NCI-H2171 treated with DMSO at 0.1 percent for 48 hours (cell line): ENCODE results near the gene ARF1.

ENCODE experiments used
- DNase-seq: peaks from one replicate; lab custom pipeline; 2025; lab: John Stamatoyannopoulos, UW

The ARF1 gene

DNA sequence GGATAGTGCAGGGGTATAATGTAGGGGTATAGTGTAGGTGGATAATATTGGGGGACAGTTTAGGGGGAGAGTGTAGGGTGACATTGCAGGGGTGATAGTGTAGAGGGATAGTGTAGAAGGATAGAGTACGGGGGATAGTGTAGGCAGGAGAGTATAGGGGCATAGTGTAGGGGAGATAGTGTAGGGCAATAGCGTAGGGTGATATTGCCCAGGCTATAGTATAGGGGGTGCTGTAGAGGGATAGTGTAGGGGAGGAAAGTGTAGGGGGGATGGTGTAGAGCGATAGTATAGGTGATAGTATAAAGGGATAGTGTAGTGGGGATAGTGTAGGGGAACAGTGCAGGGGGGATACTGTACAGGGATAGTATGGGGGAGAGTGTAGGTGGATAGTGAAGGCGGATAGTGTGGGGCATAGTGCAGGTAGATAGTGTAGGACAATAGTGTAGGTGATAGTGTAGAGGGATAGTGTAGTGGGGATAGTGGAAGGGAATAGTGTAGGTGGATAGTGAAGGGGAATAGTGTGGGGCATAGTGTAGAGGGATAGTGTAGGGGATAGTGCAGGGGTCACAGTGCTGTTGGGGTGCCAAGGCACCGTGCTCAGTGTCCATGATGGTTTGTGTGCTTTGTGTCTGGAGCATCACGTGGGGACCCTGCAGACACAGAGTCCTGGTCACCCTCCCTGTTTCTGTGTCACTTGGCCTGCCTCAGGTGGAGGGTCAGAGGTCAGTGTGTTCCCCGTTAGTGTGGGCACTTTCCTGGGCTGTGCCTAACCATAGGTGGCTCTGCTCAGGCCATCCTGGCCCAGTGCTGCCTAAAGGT is 10.5 kb upstream of the ARF1 start:
- DNase-seq = no peak

DNA sequence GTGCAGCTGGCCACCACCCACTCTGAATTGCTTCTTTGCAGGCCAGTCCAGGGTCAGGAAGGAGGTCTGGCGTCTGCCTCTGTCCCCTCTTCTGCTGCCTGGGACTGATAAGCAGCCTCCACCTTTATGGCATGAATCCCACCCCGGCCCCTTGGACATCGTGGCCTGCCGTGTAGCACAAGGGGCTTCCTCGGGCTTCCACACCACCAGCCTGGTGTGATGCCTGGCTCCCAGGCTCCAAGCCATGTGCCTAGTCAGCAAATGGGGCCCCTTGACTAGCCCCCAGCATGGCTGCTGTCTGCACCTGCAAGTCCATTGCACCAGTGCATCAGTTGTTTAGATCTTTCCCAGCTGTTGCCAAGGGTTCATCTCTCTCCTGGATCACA is 9.9 kb upstream of the ARF1 start:
- DNase-seq = no peak

DNA sequence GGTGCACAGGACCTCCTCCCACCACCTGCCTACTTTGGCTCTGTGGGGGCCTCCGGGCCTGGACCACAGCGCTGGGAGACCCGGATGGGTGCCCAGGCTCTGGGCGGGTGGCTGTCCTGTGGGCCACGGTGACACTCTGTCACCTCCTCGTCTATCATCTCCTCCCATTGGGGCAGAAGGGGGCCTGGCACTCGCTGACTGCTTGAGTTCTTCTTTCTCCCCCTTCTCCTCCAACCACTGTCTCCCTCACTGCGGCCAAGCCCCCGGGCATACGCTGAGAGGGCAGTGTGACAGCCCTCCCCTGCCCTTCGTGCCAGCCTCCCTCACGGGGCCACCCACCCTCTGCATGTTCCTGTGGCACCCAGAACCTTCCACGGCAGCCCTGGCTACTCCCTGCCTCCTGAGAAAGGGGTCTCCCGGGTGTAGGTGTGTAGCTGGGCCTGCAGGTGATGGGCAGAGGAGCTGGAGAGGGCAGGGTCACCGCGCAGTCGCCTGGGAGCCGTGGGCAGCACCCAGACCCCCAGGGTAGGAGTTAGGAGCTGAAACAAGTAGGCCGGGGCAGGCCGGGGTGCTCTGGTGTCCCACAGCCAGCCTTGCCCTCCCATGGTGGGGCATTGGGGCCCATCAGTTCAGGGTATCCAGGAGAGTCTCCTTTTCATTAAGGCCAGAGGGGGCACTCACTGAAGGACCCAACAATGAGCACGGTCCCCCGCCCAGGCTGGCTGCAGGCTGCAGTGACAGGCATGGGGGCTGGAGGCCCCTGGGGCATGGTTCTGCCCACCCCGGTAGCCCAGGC is 9.2 kb upstream of the ARF1 start:
- no peak for DNase-seq

DNA sequence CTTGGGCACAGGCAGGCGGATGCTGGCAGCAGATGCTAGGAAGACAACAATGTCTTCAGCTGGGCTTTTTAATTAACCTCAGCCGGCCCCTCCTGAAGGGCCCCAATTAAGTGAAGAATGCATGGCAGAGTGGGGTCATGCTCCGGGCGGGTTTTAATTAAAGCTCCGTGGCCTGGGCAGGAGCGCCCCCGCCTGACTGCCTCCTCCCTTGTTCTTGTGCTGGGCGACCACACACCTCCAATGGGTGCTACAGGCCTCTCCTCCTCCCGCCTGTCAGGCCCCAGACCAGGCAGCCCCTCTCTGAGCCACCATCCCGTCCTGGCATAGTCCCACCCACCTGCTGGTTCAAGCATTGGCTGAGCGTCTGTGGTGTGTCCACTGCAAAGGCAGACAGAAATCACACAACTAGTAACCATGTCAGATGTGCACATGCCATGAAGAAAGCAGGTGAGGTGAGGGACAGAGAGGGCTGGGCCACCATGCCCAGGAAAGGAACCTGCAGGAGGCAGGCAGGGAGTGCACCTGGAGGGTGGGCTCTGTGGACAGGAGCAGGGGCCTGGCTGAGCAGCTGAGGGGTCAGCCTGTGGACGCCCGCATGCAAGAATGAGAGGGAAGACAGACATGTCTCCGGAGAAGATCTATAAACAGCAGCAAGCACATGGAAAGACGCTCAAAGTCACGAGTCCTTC is 8.5 kb upstream of the ARF1 start:
- DNase-seq = no peak

DNA sequence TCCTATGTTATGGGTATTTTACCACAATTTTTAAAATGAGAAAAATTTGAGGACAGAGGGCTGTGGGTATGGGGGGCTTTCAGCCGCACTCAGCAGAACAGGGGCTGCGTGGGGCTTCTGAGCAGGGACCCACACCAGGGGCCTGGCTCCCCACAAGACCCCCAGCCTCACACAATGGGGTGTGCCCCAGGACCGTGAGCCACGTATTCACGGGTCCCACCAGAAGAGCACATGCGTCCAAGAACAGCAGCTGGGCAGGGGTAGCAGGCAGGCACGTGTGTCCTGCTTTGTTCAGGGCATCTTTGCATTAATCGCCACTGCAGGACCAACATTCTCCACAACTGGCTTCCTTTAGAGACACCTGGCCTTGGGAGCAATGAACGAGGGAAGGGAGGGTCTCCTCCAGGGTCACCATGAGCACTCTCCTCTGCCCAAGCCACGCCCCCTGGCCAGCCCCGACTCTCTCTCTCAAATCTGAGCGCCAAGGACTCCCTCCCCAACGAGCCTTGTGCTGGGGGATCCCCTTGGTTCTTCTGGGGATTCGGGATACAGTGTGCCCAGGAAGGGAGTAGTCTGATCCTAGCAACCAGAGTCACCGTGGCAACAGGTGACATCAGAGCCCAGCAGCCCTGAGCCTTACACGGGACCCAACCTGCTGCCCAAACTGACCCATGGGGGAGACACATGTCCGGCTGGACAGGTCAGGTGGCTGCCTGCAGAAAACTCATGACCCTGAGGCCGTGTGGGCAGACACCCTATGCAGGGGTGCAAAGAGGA is 7.4 kb upstream of the ARF1 start:
- no peak for DNase-seq

DNA sequence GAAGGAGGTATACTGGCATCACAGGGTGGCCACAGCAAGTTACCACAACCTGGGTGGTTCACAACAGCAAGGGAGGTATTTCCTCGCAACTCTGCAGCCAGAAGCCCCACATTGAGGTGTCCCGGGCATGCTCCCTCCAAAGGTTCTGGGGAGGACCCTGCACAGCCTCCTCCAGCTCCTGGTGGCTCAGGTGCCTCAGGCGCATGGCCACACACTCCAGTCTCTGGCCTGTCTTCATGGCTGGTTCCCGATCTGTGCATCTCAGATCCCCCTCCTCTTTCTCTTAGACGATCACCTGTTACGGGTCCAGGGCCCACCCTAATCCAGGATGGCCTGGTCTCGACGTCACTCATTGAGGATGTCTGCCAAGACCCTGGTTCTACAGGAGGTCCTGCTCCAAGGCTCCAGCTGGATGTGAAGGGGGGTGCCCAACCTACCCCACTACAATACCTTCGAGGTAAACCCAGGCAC is 6.7 kb upstream of the ARF1 start:
- DNase-seq = no peak

DNA sequence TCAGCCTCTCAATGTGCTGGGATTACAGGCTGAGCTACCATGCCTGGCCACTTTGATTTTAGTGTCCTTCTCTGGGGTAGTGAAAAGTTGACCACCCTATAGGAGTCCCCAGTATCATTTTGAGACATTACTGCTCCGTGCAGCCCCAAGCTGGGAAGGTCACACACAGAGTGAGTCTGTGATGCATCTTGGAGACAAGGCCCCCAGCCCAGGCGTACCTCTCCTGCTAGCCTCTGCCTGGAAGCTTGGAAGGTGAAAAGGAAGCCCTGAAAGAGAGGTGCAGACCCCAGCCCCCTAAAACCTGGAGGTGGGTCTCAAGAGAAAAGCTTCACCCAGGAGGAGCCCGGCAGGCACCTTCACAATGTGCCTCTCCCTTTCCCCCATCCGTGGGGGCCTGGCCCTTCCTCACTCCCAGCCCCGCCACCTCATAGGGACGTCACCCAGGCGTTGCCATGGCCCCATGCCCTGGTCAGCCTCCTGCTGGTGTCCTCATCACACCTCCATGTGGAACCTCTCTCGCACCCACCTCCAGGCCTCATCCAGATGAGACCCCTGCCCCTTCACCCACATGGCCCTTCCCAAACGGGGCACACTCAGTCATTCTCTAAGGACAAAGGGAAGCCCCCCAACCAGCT is 5.6 kb upstream of the ARF1 start:
- no peak for DNase-seq

DNA sequence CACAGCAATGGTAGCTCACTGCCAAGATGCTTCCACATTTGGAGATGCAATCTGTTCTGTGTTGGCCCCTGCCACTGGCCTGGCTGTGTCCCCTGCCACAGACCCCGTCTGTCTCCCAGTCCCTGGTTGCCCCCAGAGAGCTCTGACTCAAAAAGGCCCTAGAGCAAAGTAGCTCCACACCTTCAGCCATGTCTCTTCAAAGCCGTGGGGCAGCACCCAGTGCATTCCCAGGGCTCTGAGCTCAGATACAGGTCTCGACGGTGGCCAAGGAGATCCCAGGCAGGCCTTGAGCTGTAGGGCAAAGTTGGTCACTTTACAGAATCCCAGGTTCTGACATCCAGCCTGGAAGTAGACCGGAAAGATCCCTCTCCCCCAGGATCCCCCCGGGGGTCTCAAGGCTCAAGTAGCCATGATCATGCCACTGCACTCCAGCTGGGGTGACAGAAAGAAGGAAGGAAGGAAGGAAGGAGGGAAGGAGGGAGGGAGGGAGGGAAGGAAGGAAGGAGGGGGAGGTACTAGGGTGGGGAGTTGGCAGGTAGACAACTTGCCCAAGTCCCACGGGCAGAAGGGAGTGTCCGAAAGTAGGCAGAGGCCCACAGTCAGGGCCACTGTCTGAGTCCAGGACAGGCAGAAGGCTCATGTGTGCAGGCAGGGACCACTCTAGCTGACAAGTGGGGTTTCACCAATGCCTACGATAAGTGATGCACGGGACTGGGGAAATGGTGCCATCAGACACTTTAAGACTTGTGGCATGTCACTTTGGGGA is 4.8 kb upstream of the ARF1 start:
- no peak for DNase-seq

DNA sequence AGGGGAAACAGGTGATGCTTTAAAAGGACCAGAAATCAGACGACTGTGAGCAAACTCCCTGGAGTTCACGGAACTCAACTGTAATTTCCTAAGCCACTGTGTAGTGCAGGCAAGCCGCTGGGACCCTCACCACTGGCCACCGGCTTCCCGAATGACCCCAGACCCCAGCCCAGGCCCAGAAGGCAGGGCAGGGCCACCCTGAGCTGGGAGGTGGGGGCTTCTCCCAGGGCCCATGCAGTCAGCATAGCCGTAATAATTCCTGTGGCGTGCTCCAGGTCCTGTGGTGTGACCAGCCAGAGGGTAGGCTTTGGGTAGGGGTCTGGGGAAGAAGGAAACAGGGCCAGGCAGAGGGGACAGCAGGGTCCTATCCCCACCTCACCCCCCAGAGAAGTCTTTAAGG is 3.5 kb upstream of the ARF1 start:
- DNase-seq = no peak

DNA sequence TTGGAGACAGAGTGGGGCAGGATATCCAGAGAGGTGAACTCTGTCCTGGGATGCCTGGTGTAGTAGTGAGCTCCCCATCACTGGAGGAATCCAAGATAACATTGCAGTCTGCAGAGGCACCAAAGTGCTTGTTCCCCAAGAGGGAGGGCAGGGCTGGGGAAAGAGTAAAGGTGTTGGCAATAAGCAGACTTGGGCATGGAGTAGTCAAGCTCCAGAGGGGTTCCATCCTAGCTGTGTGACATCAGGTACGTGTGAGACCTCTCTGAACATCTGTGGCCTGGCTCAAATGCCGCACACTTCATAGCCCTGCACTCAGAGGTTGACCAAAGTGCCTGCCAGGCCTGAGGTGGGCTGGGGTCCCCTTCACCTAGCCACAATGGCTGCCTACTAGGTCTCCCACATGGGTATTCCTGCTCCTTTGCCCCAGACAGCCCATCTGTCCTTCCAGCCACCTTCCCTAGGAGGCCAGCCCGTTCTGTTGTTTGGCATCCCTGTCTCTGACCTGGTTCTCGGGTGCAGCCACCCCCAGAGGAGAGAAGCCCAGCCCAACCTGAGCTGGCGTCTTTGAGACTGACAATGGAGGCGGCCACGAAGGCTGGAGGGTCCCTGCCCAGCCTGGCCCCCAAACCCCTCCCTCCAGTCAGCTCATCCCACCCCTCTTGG is 2.8 kb upstream of the ARF1 start:
- no peak for DNase-seq

DNA sequence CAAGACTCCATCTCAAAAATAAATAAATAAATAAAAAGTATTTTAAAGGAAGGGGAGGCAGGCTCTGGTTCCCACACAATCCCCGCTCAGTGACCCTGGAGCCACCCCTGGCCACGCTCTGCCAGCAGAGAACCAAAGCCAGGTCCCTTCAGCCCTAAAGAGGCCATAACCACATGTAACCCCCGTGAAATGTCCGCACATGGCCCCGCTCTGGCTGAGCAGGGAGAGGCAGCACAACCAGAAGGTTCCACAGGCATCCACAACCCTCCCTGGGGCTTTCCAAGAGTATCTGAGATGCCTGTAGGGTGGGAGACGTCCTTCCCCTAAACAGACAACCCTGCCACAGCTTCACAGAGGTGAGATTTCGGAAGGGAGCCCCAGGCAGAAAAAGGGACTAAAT is 1.4 kb upstream of the ARF1 start:
- DNase-seq = no peak

DNA sequence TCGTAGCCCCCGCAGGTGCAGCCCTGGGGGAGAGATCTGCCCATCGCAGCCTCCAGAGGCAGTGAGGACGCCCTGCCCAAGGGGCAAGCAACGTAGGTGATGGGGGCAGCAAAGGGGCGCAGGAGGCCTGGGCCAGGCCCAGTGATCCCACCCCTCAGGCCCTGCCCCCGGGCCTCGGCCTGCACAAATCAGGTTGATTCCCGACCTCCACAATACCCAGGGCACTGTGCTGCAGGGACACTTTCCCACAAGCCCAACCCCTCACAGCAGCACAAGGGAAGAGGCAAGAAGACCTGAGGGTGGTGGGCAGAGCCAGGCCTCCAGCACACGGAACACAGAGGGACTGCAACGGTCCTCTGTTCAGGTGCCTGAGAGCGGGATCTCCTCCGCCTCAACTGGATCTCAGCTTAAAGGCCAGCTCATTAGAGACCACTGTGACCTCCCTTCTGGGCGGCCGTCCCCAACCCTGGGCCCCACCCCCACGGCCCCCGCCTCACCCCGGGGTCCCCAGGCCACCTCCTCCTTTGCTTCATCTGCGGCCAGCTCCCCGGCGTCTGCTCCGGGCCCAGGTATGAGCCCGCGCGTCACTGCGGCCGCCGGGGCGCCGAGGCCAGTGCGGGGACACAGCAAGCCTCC is 812 bp upstream of the ARF1 start:
- DNase-seq = no peak

DNA sequence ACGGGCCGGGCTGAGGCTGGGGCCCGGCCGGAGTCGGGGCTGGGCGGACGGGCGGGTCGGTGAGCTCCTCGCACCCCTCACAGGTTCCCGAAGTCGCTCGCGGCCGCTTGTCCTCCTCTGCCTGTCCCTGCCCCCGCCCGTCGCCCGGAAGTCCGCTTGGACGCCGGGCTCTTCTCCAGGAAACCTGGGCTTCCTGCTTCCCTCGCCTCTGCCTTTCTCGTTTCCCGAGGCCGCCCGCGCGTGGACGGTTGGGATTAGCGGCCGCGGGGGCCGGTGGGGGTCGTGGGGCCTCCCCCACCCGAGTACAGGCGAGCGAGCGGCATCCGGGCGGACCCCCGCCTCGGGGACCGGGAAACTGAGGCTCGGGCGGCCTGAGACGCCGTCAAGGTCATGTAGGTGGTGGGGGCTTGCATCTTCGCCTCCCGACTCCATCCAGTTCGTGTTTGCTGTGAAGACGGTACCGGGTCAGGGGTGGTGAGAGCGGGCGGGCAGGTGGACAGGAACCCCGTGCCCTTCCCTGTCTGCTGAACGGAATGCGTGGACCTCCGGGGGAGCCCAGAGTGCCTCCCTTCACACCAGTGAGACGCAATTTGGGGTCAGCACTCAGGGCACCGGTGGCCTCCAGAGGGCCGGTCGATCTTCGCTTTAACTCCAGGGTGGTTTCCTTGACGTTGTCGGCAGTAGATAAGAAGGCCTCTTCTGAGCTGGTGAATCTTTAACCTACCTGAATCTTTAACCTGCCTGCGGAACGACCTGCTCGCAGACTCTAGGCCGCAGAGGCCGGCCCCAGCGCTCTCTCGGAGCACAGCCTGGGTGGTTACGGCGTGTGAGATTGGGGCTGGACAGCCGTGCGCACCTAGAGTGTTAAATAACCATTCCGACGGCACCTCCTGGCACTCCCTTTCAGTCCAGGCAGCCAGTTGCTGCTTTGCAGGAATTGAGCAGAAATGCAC is 686 bp downstream of the ARF1 start:
- no peak for DNase-seq

DNA sequence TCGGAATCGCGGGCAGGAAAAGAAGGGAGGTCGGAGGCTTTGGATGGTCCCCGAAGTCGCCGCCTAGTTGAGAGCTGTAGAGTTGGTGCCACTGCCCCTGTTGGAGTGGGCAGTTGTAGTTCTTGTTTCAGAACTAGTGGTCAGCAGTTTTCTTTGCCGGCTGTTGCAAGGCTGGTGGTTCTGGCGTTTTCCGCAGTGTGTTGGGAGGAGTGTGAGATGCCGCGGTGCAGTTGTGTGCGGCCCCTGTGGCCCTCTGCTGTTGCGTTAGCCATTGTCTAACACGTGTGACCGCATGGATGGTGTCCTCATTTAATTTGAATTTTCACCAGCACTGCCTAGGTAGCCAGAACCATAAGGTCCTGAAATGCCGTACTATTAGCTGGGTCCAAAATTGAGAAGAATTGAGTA is 1.4 kb downstream of the ARF1 start:
- no peak for DNase-seq

DNA sequence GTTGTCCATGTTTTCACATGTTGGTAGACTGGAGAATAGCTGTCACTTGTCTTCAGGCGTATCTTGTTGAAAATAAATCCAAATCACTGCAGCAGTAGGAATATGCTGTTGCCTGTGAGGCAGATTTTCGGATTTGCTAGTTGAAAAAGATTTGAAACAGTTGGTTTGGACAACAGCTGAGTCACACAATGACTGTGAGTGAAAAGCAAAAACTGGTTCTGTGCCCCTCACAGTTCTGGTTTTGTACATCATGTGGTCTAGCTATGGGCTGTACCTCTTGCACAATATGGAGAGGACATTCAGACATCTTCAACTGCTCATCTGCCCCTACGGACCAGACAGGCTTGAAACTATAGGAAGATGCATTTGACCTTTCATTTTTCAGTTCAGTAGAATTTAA is 1.8 kb downstream of the ARF1 start:
- no peak for DNase-seq

DNA sequence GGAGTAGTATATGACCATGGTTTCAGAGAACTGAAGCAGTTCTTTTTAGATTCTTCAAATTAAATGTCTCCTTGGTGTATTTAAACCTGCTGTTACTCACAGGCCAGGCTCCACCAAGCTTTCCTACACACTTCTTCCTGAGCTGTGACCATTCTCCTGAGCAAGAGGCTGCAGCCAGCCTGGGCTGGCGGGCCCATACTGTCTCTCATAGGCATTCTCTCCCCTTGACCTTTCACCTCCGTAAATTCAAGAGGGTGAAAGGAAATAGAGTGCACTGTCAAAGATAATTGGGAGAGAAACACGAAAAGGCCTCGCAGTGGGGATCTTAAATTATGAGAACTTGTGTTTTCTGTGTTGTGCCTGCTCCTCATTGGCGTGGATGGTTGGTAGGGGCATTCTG is 2.3 kb downstream of the ARF1 start:
- no peak for DNase-seq

DNA sequence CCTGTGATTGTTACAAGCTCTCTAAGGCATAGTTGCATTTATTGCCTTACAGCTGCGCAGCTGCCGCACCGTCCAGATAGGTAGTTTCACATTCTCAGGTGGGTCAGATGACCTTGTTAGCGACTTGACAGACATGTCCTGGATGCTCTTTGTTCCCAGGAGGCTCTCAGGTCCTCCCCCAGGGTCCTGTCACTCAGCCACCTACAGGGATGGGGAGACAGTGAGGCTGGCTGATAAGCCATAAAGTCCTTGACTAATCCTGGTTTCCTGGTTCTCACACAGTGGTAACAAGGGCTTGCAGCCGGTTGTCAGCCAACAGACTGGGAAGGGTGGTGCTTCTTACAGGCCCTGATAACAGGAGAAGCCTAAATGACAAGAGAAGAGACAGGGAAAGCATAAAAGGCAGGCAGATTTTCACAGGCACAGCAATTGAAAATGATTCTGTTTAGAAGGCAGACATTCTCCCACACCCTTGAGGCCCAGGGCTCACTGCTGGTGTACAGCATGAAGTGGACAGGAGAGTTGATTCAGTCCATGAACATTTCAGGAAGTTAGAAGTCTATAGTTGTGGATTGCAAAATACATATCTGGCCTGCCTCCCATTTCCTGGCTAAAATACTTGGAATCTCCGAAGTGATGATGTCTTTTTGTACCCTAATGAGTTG is 2.9 kb downstream of the ARF1 start:
- no peak for DNase-seq

DNA sequence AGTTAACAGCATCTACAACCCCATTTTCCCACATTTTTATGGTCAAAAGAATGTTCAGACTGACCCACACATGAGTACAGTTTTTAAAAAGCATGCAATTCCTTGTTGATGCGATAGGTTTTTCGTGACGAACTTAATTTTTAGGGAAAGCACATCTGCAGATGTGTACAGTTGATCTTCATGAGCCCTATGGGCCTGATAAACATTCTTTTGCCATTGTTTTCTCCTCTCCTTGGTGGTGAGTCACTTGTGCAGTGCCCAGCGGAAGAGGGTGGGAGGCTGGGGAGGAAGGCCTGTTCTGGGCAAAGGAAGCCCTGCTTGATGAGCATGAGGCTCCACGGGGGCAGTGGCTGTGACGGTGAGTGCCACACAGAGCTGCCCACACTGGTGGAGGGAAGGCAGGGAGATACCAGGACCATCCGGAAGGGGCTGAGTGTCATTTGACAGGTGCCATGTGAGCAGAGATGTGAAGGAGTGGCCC is 5.3 kb downstream of the ARF1 start:
- no peak for DNase-seq
